Stimulated activated CD8-positive, alpha-beta memory T cell treated with anti-CD3 and anti-CD28 coated beads, Interleukin-12 subunit alpha, Interleukin-12 subunit beta, amount 100 ng/mL, for 1 hour (primary cell): ENCODE data around the gene ZNF554.

Experiments used
- DNase-seq: peaks from one replicate; pipeline ENCODE4 v3.0.0-alpha.2; 2020; ENCODE audit warnings: low read depth

ZNF554 gene

DNA sequence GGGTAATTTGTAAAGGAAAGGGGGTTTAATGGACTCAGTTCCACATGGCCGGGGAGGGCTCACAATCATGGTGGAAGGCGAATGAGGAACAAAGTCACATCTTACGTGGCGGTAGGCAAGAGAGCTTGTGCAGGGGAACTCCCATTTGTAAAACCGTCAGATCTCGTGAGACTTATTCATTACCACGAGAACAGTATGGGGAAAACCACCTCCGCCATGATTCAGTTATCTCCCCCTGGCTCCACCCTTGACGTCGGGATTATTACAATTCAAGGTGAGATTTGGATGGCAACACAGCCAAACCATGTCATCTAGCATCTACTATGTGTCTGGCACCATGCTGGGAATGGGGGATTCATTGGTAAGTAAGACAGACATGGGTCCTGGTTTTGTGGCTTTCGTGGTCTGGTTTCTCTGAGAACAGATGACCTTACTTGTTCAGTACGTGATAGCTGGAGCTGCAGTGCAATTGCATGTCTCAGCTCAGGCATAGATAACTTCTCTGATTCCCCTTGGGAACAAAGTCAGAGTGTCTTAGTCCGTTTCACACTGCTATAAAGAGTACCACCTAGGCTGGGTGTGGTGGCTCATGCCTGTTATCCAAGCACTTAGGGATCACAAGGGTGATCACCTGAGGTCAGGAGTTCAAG lies 8.3 kb downstream of the ZNF554 start:
- no peak for DNase-seq

DNA sequence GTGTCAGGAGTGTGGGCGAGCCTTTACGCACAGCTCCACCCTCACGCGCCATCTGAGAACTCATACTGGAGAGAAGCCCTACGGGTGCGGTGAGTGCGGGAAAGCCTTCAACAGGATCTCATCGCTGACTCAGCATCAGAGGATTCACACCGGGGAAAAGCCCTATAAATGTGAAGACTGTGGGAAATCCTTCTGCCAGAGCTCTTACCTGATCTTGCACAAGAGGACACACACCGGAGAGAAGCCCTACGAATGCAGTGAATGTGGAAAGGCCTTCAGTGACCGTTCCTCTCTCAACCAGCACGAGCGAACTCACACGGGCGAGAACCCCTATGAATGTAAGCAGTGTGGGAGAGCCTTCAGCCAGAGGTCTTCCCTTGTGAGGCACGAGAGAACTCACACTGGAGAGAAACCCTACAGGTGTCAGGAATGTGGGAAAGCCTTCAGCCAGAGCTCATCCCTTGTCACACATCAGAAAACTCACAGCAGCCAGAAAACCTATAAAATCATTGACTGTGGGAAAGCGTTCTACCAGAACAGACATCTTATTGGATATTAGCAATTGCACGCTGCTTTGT lies 14.7 kb downstream of the ZNF554 start:
- no peak for DNase-seq

DNA sequence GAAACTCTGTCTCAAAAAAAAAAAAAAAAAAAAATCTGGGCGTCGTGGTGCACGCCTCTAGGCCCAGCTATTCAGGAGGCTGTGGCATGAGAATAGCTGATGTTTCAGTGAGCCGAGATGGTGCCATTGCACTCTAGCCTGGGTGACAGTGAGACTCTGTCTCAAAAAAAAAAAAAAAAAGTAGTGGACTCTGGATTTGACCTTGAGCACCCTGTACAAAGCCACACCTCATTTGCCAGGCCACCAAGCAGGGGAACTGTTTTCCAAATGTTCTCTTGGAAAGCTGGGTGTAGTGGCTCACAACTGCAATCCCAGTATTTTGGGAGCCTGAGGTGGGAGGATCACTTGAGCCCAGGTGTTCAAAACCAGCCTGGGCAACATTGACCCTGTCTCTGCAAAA lies 17.8 kb downstream of the ZNF554 start:
- DNase-seq = no peak

DNA sequence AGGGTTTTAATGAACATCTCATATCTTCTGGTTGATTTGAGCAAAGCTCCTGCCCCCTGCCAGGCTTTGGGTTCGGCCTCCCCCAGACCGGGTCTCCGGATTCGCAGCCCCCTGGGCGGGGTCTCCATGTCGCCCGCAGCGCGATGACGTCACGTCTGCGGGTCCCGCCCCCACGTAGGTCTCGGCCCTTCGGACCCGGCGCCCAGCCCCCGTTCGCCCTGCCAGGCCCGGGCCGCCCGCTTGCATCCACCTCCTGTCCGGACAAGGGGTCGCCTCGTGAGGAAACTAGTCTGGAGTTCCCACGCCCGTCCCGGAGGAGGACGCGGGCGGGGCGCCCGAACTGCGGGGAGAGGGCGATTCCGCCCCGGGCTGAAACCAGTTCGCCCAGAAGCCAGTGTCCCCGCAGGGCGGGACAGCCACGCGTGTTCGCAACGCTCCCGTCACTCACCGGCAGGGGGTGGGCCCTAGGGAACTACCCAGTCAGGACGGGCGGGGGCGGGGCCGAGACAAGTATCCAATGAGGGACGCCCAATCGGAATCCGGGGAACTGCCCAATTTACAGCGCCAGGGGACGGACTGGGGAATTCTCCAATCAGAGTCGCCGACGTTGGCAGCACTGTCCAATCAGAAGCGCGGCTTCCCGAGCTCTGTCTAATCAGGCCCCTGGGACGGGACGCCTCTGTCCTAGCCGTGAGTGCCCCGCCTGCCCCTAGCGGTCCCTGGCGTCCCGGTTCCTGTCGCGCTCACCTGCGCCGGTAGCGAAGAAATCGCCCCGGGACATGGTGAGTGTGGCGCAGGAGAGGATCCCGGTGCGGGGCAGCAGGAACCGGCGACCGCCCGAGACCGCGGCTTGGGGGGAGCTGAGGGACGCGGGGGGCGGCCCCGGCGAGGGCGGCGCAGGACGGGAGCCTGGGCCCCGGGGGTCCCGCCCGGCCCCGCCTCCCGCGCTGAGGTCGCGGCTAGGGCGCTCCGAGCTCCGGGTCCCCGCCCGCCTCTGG lies 21.4 kb downstream of the ZNF554 start, which contains the start of gene ZNF555:
TSS of gene ZNF555 (plus strand) at position 682 of the 998 bp plus-strand sequence. CDS start at position 780, 98 bp downstream.
- DNase-seq = peak; percentile 98

DNA sequence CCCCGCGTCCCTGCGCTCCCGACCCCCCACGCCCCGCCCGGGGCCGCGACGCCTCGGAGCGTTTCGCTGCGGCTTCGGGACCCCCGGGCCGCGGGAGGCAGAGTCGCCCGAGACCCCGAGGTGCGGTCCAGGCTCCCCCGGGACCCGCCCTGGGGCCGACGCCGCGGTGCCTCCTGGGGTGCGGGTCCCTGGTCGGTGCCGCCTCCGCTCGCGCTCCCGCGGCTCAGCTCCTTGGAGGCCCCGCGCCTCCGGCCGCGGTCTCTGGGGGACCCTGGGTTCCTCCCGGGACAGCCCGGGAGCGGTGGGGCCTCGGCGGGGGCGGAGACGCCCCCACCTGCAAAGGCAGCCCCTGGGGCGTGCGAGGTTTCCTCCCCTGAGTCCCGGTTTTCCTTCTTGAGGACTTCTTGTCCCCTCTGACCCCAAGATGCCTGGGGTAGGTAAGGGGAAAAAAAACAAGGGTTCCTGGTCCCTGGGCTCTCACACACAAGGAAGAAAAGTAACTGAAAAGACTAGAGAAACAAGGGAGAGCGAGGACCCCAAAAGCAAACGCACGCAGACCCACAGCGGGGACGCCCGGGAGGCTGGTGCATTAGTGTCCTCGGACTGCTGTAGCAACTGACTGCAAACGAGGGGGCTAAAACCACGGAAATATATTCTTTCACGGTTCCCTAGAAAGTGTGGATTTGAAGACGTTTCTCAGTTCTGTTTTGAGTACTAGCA lies 22.3 kb downstream of the ZNF554 start:
- DNase-seq = no peak

DNA sequence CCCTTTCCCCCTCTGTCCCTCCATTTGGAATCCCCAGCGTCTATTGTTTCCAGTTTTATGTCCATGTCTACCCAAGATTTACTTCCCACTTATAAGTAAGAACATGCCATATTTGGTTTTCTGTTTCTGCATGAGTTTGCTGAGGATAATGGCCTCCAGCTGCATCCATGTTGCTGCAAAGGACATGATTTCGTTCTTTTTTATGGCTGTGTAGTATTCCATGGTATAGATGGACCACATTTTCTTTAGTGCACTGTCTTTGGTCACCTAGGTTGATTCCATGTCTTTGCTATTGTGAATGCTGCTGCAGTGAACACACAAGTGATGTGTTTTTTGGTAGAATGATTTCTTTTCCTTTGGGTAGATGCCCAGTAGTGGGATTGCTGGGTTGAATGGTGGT lies 25.4 kb downstream of the ZNF554 start:
- DNase-seq = no peak

DNA sequence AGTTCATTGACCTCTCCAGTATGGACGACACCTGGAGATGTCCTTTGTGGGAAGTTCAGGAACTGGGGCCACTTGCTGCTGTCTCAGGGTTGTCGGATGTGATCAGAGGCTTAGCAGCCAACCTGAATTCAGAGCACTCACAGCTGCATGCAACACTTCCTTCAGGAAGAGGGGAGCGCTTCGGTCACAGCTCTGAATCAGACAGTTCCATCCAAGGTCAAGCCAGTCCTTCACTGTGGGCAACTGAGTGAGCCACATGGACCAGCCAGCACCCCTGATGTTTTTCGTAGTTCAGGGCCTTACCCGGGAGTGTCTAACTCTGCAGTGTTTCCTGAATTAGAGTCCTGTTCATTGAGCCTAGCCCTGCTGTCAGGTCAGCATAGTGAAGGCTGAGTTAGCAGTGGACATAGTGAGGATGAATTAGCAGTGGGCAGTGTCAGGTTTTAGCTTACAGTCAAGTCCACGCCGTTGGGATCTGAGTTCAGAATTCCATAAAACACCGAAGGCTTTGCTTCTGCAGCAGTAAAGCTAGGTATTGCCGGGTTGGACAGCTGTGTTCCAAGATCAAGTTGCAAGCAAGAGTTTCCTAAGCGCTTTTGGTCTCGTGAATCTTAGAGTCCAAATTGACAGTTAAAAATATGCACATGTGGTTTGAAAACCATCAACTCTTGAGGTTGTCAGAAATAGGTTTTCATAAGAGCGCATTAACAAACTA lies 26.7 kb downstream of the ZNF554 start:
- no peak for DNase-seq

DNA sequence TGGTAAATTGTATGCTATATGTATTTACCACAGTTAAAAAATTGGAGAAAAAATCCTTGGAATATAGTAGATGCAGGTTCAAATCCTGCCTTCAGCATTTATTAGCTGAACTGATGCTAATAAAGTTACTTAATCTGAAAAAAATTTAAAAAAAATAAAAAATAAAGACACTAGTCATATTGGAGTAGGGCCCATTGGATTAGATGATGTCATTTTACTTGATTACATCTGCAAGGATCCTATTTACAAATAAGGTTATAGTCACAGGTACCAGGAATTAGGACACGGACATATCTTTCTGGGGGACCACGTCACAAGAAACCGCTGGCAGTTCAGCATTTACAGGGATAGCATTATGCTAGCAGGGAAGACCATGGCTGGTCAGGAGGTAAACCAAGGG lies 27.8 kb downstream of the ZNF554 start:
- DNase-seq = no peak

DNA sequence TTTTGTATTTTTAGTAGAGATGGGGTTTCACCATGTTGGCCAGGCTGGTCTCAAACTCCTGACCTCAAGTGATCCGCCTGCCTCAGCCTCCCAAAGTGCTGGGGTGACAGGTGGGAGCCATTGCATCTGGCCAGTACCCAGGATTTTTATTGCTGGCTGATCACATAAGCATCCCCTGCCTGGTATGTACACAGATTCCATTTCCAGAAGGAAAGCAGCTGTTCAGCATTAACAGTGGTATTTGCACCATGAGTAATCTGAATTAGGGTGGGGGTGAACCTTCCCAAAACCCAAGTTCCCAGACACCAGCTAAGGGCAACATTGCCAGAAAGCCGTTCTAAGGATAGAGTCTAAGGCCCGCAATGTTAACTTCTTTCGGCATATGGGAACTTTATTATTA lies 28.9 kb downstream of the ZNF554 start:
- DNase-seq = no peak

DNA sequence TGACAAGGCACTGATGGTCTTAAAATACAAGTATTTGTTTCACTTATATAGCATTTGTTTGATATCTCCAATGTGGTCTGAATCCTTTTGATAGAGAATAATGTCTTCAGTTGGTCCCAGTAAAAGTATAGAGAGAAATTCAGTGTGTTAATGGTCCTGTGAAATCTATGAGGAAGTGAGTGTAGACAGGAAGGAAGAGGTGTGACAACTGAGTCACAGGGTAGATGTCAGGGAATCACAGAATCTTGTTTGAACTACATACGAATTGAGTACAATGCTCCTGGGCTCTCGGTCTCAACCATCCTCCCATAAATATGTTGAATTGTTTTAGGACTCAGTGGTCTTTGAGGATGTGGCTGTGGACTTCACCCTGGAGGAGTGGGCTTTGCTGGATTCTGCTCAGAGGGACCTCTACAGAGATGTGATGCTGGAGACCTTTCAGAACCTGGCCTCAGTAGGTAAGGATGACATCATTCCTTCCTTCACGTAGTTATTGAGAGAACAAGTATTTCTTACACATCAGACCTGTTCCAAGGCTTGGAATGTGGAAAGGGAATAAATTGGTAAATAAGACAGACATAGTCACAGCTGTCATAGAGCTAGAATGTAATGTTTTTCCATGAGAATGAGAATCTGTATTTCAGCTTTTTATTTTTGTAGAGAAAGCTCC lies 30.7 kb downstream of the ZNF554 start:
- DNase-seq = no peak

DNA sequence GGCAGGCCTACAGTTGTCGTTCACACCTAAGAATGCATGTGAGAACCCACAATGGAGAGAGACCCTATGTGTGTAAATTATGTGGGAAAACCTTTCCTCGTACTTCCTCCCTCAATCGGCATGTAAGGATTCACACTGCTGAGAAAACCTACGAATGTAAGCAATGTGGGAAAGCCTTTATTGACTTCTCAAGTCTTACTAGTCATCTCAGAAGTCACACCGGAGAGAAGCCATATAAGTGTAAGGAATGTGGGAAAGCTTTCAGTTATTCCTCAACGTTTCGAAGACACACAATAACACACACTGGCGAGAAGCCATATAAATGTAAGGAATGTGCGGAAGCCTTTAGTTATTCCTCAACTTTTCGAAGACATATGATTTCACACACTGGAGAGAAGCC lies 32.9 kb downstream of the ZNF554 start:
- DNase-seq = no peak

DNA sequence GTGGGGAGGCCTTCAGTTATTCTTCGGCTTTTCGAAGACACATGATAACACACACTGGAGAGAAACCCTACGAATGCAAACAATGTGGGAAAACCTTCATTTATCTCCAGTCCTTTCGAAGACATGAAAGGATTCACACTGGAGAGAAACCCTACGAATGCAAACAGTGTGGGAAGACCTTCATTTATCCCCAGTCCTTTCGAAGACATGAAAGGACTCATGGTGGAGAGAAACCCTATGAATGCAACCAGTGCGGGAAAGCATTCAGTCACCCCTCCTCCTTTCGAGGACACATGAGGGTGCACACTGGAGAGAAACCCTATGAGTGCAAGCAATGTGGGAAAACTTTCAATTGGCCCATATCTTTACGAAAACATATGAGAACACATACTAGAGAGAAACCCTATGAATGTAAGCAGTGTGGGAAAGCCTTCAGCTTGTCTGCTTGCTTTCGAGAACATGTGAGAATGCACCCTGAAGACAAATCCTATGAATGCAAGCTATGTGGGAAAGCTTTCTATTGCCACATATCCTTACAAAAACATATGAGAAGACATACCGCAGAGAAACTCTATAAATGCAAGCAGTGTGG lies 33.4 kb downstream of the ZNF554 start:
- DNase-seq = no peak

DNA sequence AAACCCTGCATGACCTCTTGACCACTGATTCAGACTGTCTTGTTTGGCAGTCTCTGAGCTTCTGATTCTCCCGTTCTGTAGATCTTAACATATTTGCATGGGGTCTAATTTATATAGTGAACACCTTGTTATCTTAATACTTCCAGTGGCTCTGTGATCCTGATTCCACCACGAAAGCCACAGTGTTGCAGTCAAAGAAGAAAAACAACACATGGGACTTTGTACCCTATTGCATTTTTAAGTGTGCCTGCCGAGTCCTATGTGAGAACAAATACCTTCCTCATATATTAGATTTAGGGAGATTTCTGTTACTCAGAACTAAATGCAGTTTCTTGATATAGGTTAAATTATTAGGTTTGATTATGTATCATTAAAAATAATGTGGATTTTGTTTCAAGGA lies 35.2 kb downstream of the ZNF554 start:
- no peak for DNase-seq

DNA sequence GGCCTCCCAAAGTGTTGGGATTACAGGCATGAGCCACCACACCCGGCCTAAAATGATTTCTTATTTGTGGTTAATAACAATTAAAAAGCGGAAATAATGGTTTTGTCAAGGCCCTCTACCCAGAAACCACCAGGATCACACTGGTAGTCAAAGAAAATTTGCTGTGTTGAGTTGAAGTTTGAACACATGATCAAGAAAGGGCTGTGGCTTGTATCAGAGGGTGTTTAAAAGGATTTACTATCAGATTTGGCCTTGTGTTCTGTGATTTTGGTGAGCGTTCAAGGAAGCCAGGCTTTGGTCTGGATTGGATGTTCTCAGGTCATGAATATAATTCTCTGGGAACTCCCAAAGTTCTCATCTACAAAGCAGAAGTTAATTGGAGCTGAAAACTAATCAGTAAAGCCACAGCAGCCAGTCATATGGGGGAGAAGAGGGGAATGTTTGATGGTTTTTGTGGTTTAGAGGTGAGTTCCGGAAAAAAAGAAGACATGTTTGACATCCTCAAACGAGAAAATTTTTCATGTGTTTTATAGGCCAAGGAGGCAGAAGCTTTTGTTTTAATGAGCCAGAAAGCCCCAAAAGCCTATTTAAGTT lies 36.9 kb downstream of the ZNF554 start:
- DNase-seq = no peak

DNA sequence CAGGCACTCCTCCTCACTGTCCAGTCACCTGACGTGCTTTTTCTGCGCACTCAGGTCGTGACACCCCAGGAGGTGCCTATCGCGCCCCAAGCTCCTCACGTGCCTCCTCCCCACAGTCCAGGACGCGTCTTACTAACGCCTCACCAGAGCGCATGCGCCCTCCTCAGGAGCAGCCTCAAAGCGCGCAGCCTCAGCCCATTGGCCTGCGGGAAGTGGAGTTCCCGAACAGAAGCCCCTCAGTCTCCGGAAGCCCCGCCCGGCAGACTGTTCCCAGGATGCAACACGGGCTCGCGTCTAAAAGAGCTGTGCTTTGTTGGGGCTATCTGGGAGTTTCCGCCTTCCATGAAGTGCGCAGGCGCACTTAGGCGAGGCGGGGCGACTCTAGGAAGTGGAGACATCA lies 39.2 kb downstream of the ZNF554 start:
- DNase-seq = no peak

DNA sequence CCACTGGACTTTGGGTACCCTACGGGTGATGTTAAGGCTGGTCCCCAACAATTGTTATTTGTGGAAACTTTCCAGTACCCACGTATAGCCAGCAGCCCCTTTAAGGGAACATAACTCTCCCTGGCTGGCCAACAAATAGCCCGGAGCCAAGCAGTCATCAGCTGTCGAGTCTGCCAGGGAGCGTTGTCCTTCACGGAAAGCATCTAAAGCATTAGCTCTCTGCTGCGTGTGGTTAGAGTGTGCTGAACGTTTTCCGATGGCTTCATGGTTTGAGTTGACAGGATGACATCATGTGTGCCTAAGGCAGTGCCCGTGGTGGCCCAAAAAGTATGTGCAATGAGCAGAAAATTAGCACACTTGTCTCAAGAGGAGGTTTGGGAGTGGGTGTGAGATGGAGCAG lies 44.1 kb downstream of the ZNF554 start:
- DNase-seq = no peak

DNA sequence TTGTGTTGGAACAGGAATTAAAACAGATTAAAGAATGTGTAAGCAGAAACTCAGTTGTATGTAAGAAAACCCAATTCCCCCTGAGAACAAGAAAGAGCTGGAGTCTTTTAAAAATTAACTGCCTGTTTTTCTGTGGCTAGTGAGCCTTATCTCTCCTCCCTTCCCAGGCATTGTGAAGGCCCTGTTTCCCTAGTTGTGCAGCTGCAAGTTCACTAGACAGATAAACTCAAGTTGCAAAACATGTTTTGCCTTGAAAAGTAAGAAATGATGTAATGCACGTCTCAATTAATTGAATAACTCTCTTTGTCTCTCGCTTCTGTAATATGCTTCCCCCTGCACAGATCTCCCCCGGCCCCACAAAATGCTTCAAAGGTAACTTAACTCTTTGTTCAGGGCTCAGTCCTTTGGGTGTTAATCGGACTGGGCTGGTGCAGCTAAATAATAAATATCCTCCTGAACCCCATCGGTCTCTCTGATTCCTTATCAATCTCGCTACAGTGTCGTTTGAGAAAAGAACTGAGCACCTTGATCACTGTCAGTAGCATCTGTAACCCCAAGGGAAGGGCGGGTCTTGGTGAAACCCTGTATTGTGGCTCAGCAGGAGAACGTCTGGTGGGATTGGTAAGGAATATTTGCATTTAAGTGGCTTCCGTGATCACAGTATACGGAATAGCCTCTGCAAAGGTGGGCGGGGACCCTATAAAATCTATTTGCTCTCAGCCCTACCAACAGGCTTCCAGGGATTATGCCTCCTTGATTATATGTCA lies 45.8 kb downstream of the ZNF554 start:
- DNase-seq = no peak

DNA sequence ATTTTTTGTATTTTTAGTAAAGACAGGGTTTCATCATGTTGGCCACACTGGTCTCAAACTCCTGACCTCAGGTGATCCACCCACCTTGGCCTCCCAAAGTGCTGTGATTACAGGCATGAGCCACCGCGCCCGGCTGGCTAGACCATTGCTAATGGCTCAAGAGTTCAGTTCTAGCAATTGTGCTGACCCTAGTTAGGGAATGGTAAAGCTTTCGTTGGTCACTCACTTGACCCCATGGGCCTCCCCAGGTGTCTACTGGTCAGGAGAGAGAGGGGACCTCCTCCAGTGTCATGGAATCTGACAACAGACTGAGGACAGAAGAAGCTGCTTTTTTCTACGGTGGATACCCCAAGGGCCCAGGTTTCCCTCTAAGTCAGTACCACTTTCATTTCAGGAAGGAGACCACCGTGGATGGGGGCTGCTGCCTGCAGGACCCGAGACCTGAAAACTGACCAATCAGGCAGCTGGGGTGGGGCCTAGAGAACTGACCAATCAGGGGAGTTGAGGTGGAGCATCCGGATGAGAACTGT lies 46.9 kb downstream of the ZNF554 start:
- no peak for DNase-seq
